ENCODE data around the gene TLR1.
A peak's percentile ranks its signal among the peaks of the same experiment; 100 is the strongest.

TLR1 gene

DNA sequence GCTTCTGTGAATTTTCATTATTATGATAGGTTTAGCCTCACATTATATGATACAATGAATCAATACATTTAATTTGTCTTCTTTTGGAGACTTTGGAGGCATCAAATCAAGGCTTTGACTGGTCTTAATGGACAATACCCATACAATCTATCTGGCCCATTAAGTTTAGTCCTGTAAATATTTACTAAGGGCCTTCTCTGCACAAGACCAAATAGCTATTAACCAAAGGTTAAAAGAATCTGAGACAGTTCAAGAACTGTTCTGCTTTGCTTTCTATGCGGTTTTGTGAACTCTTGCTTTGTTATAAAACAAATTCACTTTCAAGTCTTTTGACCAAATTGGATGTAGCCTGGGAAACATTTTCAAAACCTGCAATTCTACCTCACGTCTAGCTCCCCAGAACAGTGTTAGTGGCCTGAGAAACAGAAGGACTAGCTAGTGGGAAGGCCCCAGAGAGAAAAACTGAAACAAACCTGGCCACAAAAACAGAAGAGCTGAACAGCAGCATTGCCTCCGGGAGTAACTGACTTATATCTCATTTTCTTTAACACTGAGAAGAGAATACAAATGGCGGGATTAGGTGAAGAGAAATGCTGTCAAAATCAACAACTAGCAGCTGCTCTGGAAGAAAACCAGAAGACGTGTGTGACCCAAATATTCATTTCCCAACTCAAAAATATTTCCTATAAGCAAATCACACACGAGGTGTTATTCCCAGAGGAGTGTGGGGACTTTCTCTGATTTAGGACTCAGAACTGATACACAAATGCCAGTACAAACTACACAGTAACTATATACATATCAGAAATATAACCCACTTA, 548 bp downstream of the TLR1 start:
- TF ChIP-seq, protein P1, sequence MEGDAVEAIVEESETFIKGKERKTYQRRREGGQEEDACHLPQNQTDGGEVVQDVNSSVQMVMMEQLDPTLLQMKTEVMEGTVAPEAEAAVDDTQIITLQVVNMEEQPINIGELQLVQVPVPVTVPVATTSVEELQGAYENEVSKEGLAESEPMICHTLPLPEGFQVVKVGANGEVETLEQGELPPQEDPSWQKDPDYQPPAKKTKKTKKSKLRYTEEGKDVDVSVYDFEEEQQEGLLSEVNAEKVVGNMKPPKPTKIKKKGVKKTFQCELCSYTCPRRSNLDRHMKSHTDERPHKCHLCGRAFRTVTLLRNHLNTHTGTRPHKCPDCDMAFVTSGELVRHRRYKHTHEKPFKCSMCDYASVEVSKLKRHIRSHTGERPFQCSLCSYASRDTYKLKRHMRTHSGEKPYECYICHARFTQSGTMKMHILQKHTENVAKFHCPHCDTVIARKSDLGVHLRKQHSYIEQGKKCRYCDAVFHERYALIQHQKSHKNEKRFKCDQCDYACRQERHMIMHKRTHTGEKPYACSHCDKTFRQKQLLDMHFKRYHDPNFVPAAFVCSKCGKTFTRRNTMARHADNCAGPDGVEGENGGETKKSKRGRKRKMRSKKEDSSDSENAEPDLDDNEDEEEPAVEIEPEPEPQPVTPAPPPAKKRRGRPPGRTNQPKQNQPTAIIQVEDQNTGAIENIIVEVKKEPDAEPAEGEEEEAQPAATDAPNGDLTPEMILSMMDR (IDR thresholded peaks at IDR 0.05; ENCODE audit: insufficient read depth, low read length, poor library complexity, severe bottlenecking): no peak
- H3K4me3 ChIP-seq (replicated peaks; ENCODE audit: low read depth, low read length): peak overlapping the region; percentile 54
- no peaks in the 10 kb centered on the region for H3K27me3 ChIP-seq (replicated peaks; ENCODE audit: control insufficient read depth, insufficient read depth, low read length)
- peaks cover 13% of the 10 kb centered on the region for H3K36me3 ChIP-seq (ENCODE audit: control insufficient read depth, insufficient read depth, low read length)
- peak; percentile 83 for DNase-seq (ENCODE audit: extremely low read depth, insufficient read length)

DNA sequence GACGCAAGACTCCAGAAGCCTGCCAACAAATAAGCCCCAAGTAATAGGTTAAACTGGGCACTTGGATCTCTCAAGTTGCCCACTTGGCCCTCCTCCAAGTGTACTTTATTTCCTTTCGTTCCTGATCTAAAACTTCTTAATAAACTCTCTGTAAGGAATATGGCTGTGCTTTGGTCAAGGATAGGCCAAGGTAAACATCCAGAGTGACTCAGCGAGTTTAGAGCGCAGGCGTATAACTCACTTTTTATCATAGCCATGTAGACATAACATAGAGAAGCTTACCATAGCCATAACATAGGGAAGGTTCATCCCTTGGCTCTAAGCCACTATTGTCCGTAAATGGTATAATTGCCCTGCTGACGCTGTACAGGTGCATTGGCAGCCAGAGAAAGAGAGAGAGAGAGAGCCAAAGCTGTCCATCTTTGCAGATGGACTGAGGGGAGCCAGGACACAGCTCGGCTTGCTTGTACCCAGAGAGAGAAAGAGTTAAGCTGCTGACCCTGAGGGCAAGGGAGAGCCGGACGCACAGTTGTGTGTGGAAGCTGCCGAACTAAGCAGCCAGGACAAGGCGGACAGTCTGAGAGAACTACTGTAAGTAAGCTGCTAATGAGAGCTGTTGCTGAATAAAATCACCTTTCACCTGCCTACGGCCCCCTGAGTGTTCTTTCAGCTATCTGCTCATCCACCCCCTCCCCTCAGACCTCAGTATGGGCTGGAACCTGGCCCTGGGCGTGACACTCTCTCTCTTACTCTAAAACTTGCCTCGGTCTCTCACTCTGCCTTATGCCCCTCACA, 1.8 kb downstream of the TLR1 start:
- TF ChIP-seq, protein P1 (IDR thresholded peaks at IDR 0.05; ENCODE audit: insufficient read depth, low read length, poor library complexity, severe bottlenecking): no peak
- no peak overlapping the region; the same call in 1 of the 2 replicates for H3K4me3 ChIP-seq (replicated peaks; ENCODE audit: low read depth, low read length)
- no peaks in the 10 kb centered on the region for H3K27me3 ChIP-seq (replicated peaks; ENCODE audit: control insufficient read depth, insufficient read depth, low read length)
- no peak for DNase-seq (ENCODE audit: extremely low read depth, insufficient read length)
- peaks cover 17% of the 10 kb centered on the region for H3K36me3 ChIP-seq (ENCODE audit: control insufficient read depth, insufficient read depth, low read length)

DNA sequence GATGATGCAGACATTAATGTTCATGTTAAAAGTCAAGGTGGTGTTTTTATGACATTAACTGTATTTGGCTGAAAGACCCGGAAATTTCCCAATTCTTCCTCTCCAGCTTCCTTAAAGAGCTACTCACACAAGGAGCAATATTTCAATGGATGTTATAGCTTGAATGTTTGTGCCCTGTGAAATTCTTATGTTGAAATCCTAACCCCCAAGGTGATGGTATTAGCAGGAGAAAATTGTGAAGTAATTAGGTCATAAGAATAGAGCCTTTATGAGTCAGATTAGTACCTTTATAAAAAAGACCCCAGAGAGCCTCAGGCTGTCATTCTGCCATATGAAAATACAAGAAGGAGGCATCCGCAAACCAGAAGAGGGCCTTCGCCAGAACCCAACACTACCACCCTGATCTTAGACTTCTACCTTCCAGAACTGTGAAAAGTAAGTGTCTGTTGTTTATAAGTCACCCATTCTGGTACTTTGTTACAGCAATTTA, 3.6 kb downstream of the TLR1 start:
- Histone ChIP-seq H3K27me3 (replicated peaks; ENCODE audit: control insufficient read depth, insufficient read depth, low read length) (no peaks in the 10 kb centered on the region), H3K4me3 (replicated peaks; ENCODE audit: low read depth, low read length) (no peak overlapping the region), H3K36me3 (ENCODE audit: control insufficient read depth, insufficient read depth, low read length) (peaks cover 18% of the 10 kb centered on the region)
- TF ChIP-seq, protein P1 (IDR thresholded peaks at IDR 0.05; ENCODE audit: insufficient read depth, low read length, poor library complexity, severe bottlenecking): no peak
- no peak for DNase-seq (ENCODE audit: extremely low read depth, insufficient read length)

DNA sequence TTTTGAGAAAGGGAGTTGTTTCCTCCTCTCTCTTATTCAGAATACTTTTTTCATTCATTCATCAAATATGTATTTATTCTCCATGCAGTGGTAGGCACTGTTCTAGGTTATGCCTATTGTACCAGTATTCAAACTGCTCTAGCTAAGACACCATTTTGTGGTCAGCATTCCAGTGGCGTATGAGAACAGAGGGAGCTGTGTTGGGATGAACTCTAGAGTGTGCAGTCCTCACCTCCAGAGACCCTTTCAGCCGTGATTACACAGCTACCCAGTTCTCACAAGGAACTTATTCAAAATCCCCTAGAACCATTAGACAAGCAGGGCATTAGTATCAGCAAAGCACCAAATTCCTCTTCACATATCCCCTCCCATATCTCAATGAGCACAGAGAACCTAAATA, 4.2 kb downstream of the TLR1 start:
- TF ChIP-seq, protein P1 (IDR thresholded peaks at IDR 0.05; ENCODE audit: insufficient read depth, low read length, poor library complexity, severe bottlenecking): no peak
- H3K27me3 ChIP-seq (replicated peaks; ENCODE audit: control insufficient read depth, insufficient read depth, low read length): no peaks in the 10 kb centered on the region
- no peak for DNase-seq (ENCODE audit: extremely low read depth, insufficient read length)
- peaks cover 18% of the 10 kb centered on the region for H3K36me3 ChIP-seq (ENCODE audit: control insufficient read depth, insufficient read depth, low read length)
- no peak overlapping the region for H3K4me3 ChIP-seq (replicated peaks; ENCODE audit: low read depth, low read length)

DNA sequence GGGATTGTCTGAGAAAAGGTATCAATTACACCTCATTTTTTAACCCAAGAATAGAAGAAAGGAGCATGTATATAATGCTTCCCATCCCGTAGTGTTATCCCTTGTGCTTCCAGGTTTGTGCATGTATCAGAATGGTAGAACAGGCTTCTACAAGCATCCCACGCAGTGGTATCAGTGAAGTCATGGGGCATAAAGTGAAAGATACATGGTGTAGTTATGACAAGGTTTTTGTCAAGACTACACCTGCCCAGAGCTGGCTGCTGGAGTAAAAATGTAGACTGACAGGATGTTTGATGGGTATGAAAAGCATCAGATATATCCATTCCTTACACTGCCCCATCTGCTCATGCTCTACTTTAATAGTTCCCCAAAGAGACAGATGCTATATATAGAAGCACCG, 9.5 kb downstream of the TLR1 start:
- TF ChIP-seq, protein P1 (IDR thresholded peaks at IDR 0.05; ENCODE audit: insufficient read depth, low read length, poor library complexity, severe bottlenecking): no peak
- no peaks in the 10 kb centered on the region for H3K27me3 ChIP-seq (replicated peaks; ENCODE audit: control insufficient read depth, insufficient read depth, low read length)
- peaks cover 12% of the 10 kb centered on the region for H3K36me3 ChIP-seq (ENCODE audit: control insufficient read depth, insufficient read depth, low read length)

More for the DNA sequence above, 9.5 kb downstream of the TLR1 start:
- no peak for DNase-seq (ENCODE audit: extremely low read depth, insufficient read length)
- no peak overlapping the region for H3K4me3 ChIP-seq (replicated peaks; ENCODE audit: low read depth, low read length)
